Panc1 (cell line): ENCODE measurements around the gene ZSCAN12. TPM values are rescaled to one million over a fixed set of nuclear protein-coding genes. Genes with fewer than 3 reads are reported as not detected.

Experiments used
- ATAC-seq: fragments of 200-7000 bp; cut with Tn5 transposase; 2 replicates; pipeline ENCODE4 v1.9.1; 2020; ENCODE audit warnings: mild to moderate bottlenecking, moderate library complexity
- BruUV-seq: library from RNA; stranded (reverse); fragments of 400-500 nt; replicated peaks from 2 replicates; lab custom pipeline; 2021; lab: Mats Ljungman, UMichigan
- CTCF ChIA-PET: fragments of 300-600 bp; sonication (Branson Sonifier 250); formaldehyde crosslinking; loops from one replicate; lab custom pipeline; 2022; ENCODE audit warnings: antibody characterized with exemption; lab: Charles Lee
- POLR2A ChIA-PET: fragments of 300-600 bp; sonication (Branson Sonifier 250); formaldehyde crosslinking; loops from one replicate; lab custom pipeline; 2022; ENCODE audit warnings: antibody characterized with exemption; lab: Charles Lee
- DNase-seq: peaks from one replicate; pipeline ENCODE4 v3.0.0-alpha.2; 2010; ENCODE audit warnings: low read depth, low spot score
- H3K27ac ChIP-seq: 2 replicates; pipeline ENCODE4 v1.5.1; 2011; ENCODE audit warnings: mild to moderate bottlenecking, low read length, inconsistent platforms
- H3K27me3 ChIP-seq: fragments of 200-500 bp; sonication (Bioruptor generic); 2 replicates; pipeline ENCODE4 v1.6.0; 2014; ENCODE audit warnings: low read length, inconsistent platforms; ENCODE audit not compliant: control insufficient read depth, insufficient read depth
- H3K36me3 ChIP-seq: fragments of 200-500 bp; sonication (Bioruptor generic); 2 replicates; pipeline ENCODE4 v1.5.1; 2014; ENCODE audit warnings: inconsistent platforms, mild to moderate bottlenecking, low read length, moderate library complexity; ENCODE audit not compliant: control insufficient read depth, insufficient read depth
- H3K4me1 ChIP-seq: 2 replicates; pipeline ENCODE4 v1.5.1; 2011; ENCODE audit warnings: inconsistent platforms, mild to moderate bottlenecking, low read length, moderate library complexity; ENCODE audit not compliant: control insufficient read depth, insufficient read depth
- H3K4me3 ChIP-seq, 2 experiments: 2 replicates each; pipeline ENCODE4 v1.5.1; 2011 to 2012; ENCODE audit warnings: low read depth in 2 of 2, low read length in 2 of 2, mild to moderate bottlenecking in 2 of 2, inconsistent platforms in 1 of 2, moderate library complexity in 1 of 2
- H3K9me3 ChIP-seq: fragments of 200-500 bp; sonication (Bioruptor generic); 2 replicates; pipeline ENCODE4 v1.5.1; 2014; ENCODE audit warnings: low read depth, mild to moderate bottlenecking, inconsistent platforms, low read length, moderate library complexity; ENCODE audit not compliant: control insufficient read depth, insufficient read depth
- POLR2AphosphoS5 ChIP-seq: IDR thresholded peaks from 2 replicates; pipeline ENCODE4 v1.6.1; 2012; ENCODE audit warnings: mild to moderate bottlenecking, low read depth, low read length, moderate library complexity
- SIN3A ChIP-seq: IDR thresholded peaks from 2 replicates; pipeline ENCODE4 v1.6.1; 2012; ENCODE audit warnings: low read depth, mild to moderate bottlenecking, low read length, moderate library complexity, borderline replicate concordance; ENCODE audit not compliant: insufficient read depth
- TCF7L2 ChIP-seq: IDR thresholded peaks from 2 replicates; pipeline ENCODE4 v1.6.1; 2011; ENCODE audit warnings: mild to moderate bottlenecking, low read depth, low read length, inconsistent platforms
- in situ Hi-C: cut with HindIII; loops from 2 replicates; pipeline ENCODE4 v1.10.0; 2016; ENCODE audit warnings: low sequenced_read_pairs, low pct_unique_long_range_greater_than_20kb
- intact Hi-C: fragments of 100-400 bp; cut with micrococcal nuclease; formaldehyde crosslinking; loops from one replicate; pipeline ENCODE4 v1.10.0; 2022; ENCODE audit not compliant: unreplicated experiment
- total RNA-seq: library from RNA; stranded (reverse); gene quantifications from one replicate; pipeline ENCODE4 v1.2.1, GENCODE V29; 2021; ENCODE audit not compliant: unreplicated experiment
- TF ChIP-seq, protein P1 (sequence below): fragments of 450-650 bp; IDR thresholded peaks from 2 replicates; pipeline ENCODE4 v1.5.1; 2017; ENCODE audit warnings: mild to moderate bottlenecking
- TF ChIP-seq, protein P2 (sequence below), 2 experiments: IDR thresholded peaks; 2 replicates each; pipeline ENCODE4 v1.6.1; 2011 to 2012; ENCODE audit warnings: low read depth in 2 of 2, control low read depth in 1 of 2, low read length in 1 of 2, mild to moderate bottlenecking in 1 of 2, moderate library complexity in 1 of 2; ENCODE audit not compliant: insufficient read depth in 1 of 2

The ZSCAN12 gene
- total RNA-seq, 1 experiment from 2014 or later = 3.2 TPM

DNA sequence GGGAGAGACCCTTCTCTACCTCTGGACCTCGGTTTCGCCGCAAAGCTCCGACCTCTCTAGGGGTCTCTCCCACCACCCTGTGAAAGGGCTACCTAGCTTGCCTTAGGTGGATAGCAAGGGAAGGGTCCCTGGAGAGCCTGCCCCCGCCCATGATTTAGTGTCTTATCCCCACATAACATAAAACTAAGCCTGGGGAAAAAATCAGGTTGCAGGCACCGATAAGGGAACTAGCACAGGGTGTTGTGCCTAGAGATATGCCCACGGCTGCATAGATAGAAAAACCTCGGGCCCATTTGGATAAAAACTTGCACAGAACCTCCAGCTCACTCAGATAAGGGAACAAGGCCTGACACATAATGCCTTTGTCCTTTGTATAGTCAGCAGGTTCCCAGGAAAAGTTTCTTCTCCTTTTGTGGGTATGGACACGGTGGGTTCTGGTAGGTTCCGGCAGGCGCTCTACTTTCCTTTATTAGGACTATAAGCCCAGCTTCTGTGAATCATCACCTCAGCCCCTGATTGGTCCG is 64.4 kb downstream of the ZSCAN12 start:
- no peaks in the 10 kb centered on the region; the same call in 1 of the 2 replicates for H3K36me3 ChIP-seq
- intact Hi-C loops = loop anchor here (5.0 kb wide), 1 partner anchor 113 kb away; no protein-coding TSS in a partner anchor
- ChIA-PET CTCF (no interaction called here), POLR2A (interaction anchor here (0.6 to 0.7 kb wide), 4 partner anchors 10 to 525 kb away, joined by 3 read pairs; a partner anchor contains a TSS)
- no peak; the same call in 1 of the 2 replicates for ATAC-seq
- H3K27me3 ChIP-seq = no peaks in the 10 kb centered on the region
- in situ Hi-C loops = no loop called here
- peak; percentile 94 for DNase-seq
- peak overlapping the region; percentile 95 for H3K27ac ChIP-seq
- no TSS peak for BruUV-seq
- no peaks in the 10 kb centered on the region; the same call in 1 of the 2 replicates for H3K9me3 ChIP-seq
- peak overlapping the region; percentile 85 to 86 for H3K4me3 ChIP-seq
- peaks cover 23% of the 10 kb centered on the region for H3K4me1 ChIP-seq
- TF ChIP-seq SIN3A = 0 out of 2 replicates have a peak, but pooled peaks have one; percentile 10
- no peak for TF ChIP-seq TCF7L2
- TF ChIP-seq, protein P1, sequence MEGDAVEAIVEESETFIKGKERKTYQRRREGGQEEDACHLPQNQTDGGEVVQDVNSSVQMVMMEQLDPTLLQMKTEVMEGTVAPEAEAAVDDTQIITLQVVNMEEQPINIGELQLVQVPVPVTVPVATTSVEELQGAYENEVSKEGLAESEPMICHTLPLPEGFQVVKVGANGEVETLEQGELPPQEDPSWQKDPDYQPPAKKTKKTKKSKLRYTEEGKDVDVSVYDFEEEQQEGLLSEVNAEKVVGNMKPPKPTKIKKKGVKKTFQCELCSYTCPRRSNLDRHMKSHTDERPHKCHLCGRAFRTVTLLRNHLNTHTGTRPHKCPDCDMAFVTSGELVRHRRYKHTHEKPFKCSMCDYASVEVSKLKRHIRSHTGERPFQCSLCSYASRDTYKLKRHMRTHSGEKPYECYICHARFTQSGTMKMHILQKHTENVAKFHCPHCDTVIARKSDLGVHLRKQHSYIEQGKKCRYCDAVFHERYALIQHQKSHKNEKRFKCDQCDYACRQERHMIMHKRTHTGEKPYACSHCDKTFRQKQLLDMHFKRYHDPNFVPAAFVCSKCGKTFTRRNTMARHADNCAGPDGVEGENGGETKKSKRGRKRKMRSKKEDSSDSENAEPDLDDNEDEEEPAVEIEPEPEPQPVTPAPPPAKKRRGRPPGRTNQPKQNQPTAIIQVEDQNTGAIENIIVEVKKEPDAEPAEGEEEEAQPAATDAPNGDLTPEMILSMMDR = no peak
- TF ChIP-seq POLR2AphosphoS5 = no peak
- TF ChIP-seq, protein P2, sequence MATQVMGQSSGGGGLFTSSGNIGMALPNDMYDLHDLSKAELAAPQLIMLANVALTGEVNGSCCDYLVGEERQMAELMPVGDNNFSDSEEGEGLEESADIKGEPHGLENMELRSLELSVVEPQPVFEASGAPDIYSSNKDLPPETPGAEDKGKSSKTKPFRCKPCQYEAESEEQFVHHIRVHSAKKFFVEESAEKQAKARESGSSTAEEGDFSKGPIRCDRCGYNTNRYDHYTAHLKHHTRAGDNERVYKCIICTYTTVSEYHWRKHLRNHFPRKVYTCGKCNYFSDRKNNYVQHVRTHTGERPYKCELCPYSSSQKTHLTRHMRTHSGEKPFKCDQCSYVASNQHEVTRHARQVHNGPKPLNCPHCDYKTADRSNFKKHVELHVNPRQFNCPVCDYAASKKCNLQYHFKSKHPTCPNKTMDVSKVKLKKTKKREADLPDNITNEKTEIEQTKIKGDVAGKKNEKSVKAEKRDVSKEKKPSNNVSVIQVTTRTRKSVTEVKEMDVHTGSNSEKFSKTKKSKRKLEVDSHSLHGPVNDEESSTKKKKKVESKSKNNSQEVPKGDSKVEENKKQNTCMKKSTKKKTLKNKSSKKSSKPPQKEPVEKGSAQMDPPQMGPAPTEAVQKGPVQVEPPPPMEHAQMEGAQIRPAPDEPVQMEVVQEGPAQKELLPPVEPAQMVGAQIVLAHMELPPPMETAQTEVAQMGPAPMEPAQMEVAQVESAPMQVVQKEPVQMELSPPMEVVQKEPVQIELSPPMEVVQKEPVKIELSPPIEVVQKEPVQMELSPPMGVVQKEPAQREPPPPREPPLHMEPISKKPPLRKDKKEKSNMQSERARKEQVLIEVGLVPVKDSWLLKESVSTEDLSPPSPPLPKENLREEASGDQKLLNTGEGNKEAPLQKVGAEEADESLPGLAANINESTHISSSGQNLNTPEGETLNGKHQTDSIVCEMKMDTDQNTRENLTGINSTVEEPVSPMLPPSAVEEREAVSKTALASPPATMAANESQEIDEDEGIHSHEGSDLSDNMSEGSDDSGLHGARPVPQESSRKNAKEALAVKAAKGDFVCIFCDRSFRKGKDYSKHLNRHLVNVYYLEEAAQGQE (IDR thresholded peaks at IDR 0.05; ENCODE audit: insufficient read depth in 1 of 2, low read depth in 2 of 2, low read length in 1 of 2) = no peak

DNA sequence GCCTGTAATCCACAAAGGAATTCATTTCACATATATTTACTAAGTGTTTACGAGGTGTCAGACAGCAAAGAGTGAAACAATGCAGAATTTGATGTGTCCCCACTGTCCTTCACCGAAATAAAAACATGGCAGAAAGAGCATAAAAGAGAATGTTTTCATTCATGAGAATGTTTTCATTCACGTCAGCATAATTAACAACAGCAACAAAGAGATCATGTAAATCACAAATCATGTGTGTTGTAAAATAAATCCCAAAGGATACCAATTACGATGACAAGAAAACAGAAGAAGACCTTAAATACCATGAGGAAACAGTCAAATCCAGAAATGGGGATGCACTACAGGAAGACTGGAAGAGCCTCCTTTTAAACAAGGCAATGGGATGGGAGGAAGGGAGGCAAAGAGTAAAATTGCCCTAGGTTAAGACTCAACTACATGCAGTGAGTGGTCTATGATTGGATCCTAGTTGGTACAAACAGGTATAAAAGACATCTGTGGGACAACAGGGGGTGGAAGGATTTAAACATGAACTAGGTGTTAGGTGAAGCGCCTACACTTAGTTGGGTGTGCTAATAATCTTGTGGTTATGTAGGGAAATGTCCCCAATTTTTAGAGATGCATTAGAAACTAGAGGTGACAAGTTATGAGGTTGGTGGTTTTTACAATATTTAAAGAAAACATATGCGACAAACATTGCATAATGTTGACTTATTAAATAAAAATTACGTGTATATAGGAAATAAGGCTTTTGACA is 65.1 kb downstream of the ZSCAN12 start:
- Histone ChIP-seq H3K4me1 (peaks cover 23% of the 10 kb centered on the region), H3K27me3 (no peaks in the 10 kb centered on the region), H3K9me3 (peaks cover 3% of the 10 kb centered on the region; the same call in 1 of the 2 replicates), H3K27ac (peak overlapping the region; percentile 95; the same call in 1 of the 2 replicates), H3K36me3 (no peaks in the 10 kb centered on the region; the same call in none of the 2 replicates), H3K4me3 (peak overlapping the region; percentile 85 to 86)
- TF ChIP-seq, protein P1 = no peak
- ChIA-PET CTCF (no interaction called here), POLR2A (interaction anchor here (0.7 kb wide), 1 partner anchor 22 kb away, joined by 3 read pairs; no protein-coding TSS in a partner anchor)
- ATAC-seq (no peak), DNase-seq (no peak)
- intact Hi-C loops = loop anchor here (5.0 kb wide), 1 partner anchor 112 kb away; no protein-coding TSS in a partner anchor
- BruUV-seq = no TSS peak
- in situ Hi-C loops = no loop called here
